Osteocyte (in vitro differentiated cells): ENCODE data around the gene NTN4. TPM values are rescaled to one million over a fixed set of nuclear protein-coding genes. Genes with fewer than 3 reads are reported as not detected.

Source experiments
- DNase-seq: peaks from one replicate; pipeline ENCODE4 v3.0.0; 2021; ENCODE audit warnings: mixed read lengths; ENCODE audit not compliant: unreplicated experiment; ENCODE audit errors: extremely low spot score
- H3K27ac Mint-ChIP-seq: one replicate; pipeline ENCODE4 v1.8.0; 2021; ENCODE audit warnings: mild to moderate bottlenecking, mixed read lengths; ENCODE audit not compliant: unreplicated experiment
- H3K27me3 Mint-ChIP-seq: one replicate; pipeline ENCODE4 v1.8.0; 2021; ENCODE audit warnings: mixed read lengths; ENCODE audit not compliant: unreplicated experiment
- H3K36me3 Mint-ChIP-seq: one replicate; pipeline ENCODE4 v1.8.0; 2021; ENCODE audit warnings: mixed read lengths; ENCODE audit not compliant: unreplicated experiment
- H3K4me1 Mint-ChIP-seq: one replicate; pipeline ENCODE4 v1.8.0; 2021; ENCODE audit warnings: mixed read lengths; ENCODE audit not compliant: unreplicated experiment
- H3K4me3 Mint-ChIP-seq: one replicate; pipeline ENCODE4 v1.8.0; 2021; ENCODE audit warnings: mild to moderate bottlenecking, moderate library complexity, mixed read lengths; ENCODE audit not compliant: unreplicated experiment
- H3K9me3 Mint-ChIP-seq: one replicate; pipeline ENCODE4 v1.8.0; 2021; ENCODE audit warnings: mixed read lengths; ENCODE audit not compliant: unreplicated experiment
- total RNA-seq: library from RNA; stranded (reverse); gene quantifications from 2 replicates; pipeline ENCODE4 v1.2.1, GENCODE V29; 2021
- TF ChIP-seq, protein P1 (sequence below): fragments of 200-600 bp; sonication (generic); IDR thresholded peaks from 2 replicates; pipeline ENCODE4 v1.5.0; 2021; ENCODE audit warnings: antibody characterized with exemption, mild to moderate bottlenecking, moderate library complexity

NTN4 gene
- total RNA-seq, 1 donor from 2014 or later: 654 TPM

DNA sequence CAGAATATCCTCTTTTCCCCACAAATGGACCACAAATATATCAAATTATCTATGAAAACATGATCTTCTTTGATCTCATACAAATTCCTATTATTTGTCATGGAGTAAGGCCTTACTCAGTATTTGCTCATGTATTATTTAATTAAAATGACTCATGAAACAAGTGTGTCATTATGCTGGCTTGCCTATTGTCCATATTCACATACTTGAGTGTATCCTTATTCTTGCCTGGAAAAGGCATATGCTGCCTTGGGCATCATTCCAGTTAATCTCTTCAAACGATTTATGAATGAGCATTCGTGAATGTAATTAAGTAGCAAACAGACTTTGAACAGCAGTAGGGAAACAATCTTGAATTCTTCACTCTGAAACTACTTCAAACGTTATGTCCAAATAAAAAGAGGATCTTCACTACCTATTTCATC lies 45.6 kb upstream of the NTN4 start:
- Mint-ChIP-seq H3K4me3 (no peak overlapping the region), H3K4me1 (peaks cover 8% of the 10 kb centered on the region), H3K27me3 (peaks cover 43% of the 10 kb centered on the region), H3K9me3 (no peaks in the 10 kb centered on the region), H3K36me3 (no peaks in the 10 kb centered on the region), H3K27ac (no peak overlapping the region)
- TF ChIP-seq, protein P1, sequence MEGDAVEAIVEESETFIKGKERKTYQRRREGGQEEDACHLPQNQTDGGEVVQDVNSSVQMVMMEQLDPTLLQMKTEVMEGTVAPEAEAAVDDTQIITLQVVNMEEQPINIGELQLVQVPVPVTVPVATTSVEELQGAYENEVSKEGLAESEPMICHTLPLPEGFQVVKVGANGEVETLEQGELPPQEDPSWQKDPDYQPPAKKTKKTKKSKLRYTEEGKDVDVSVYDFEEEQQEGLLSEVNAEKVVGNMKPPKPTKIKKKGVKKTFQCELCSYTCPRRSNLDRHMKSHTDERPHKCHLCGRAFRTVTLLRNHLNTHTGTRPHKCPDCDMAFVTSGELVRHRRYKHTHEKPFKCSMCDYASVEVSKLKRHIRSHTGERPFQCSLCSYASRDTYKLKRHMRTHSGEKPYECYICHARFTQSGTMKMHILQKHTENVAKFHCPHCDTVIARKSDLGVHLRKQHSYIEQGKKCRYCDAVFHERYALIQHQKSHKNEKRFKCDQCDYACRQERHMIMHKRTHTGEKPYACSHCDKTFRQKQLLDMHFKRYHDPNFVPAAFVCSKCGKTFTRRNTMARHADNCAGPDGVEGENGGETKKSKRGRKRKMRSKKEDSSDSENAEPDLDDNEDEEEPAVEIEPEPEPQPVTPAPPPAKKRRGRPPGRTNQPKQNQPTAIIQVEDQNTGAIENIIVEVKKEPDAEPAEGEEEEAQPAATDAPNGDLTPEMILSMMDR: no peak
- no peak for DNase-seq

DNA sequence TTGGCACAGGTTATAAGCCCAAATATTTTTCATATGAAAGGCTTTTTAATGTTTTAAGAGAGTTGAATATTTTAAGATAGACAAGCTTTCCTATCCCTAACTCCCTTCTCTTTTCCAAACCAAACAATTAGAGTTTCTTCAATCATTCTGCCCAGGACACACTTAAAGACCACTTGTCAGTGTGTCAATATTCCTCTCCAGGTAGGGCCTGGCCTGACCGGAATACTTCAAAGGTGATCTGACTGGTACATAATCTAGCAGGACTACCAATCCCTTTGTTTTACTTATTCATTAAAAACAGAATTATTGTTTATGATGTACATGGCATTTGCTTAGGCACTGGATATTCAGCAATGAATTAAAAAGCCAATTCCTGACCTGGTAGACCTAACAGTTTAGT lies 44.0 kb upstream of the NTN4 start:
- Mint-ChIP-seq H3K4me3 (no peak overlapping the region), H3K36me3 (no peaks in the 10 kb centered on the region), H3K27me3 (peaks cover 52% of the 10 kb centered on the region), H3K9me3 (no peaks in the 10 kb centered on the region), H3K27ac (no peak overlapping the region), H3K4me1 (peaks cover 10% of the 10 kb centered on the region)
- DNase-seq: no peak
- TF ChIP-seq, protein P1: no peak

- H3K36me3 Mint-ChIP-seq: no peaks in the 10 kb centered on the region
- TF ChIP-seq, protein P1: no peak
- no peak overlapping the region for H3K27ac Mint-ChIP-seq
- H3K4me3 Mint-ChIP-seq: no peak overlapping the region
- no peak for DNase-seq
- H3K9me3 Mint-ChIP-seq: no peaks in the 10 kb centered on the region
- H3K4me1 Mint-ChIP-seq: peaks cover 15% of the 10 kb centered on the region
- peaks cover 28% of the 10 kb centered on the region for H3K27me3 Mint-ChIP-seq
These were observed 39.9 kb upstream of the NTN4 start for GRCh38 chr12:95830335-95831089.

- no peak overlapping the region for H3K4me3 Mint-ChIP-seq
These were observed 38.8 kb upstream of the NTN4 start for GRCh38 chr12:95829395-95829794.

DNA sequence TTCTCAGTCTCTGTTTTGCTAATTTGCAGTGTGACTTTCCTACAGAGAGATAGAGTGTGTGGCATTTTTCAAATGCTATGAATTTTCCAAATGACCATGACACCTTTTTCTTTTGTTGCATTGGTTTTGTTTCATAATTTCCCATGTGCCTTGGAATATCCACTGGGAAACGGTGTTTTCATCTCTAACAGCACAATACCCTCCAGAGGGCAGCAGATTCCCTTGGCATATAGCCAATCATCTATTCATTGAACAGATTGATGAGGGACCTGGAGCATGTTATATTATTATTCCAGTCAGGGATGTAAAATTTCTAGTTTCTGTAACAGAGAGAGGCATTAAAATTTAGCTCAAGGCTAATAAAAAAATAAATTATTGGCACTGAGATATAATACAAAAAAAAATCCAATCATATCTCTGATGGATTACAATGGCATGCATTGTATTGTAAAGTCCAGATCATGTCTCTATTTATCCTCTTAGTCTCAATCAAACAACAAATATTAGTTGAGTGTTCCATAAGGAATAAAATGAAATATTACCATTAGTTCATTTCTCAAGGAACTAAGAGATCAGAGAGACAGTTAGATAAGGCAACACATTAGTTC lies 29.6 kb upstream of the NTN4 start:
- Mint-ChIP-seq H3K36me3 (no peaks in the 10 kb centered on the region), H3K9me3 (no peaks in the 10 kb centered on the region), H3K27me3 (peaks cover 17% of the 10 kb centered on the region), H3K4me3 (no peak overlapping the region), H3K27ac (no peak overlapping the region), H3K4me1 (peaks cover 4% of the 10 kb centered on the region)
- TF ChIP-seq, protein P1: peak; percentile 68
- no peak for DNase-seq

More at GRCh38 chr12:95829395-95829794, 38.8 kb upstream of the NTN4 start:
- DNase-seq: no peak
- Mint-ChIP-seq H3K36me3 (no peaks in the 10 kb centered on the region), H3K4me1 (peaks cover 15% of the 10 kb centered on the region), H3K27me3 (peaks cover 22% of the 10 kb centered on the region), H3K9me3 (no peaks in the 10 kb centered on the region), H3K27ac (no peak overlapping the region)
- TF ChIP-seq, protein P1: no peak
